Chondrocyte (in vitro differentiated cells): Measurements from ENCODE around the gene KCNK3. TPM values are rescaled to one million over a fixed set of nuclear protein-coding genes. Genes with fewer than 3 reads are reported as not detected.
A peak's percentile ranks its signal among the peaks of the same experiment; 100 is the strongest.

Experiments used
- DNase-seq: peaks from one replicate; pipeline ENCODE4 v3.0.0; 2021; ENCODE audit warnings: mixed read lengths, low spot score
- H3K27ac Mint-ChIP-seq: one replicate; pipeline ENCODE4 v1.8.0; 2021; ENCODE audit warnings: mild to moderate bottlenecking, moderate library complexity, mixed read lengths; ENCODE audit not compliant: unreplicated experiment
- H3K27me3 Mint-ChIP-seq: 2 replicates; pipeline ENCODE4 v1.8.0; 2021; ENCODE audit warnings: low read depth, mixed read lengths
- H3K36me3 Mint-ChIP-seq: 2 replicates; pipeline ENCODE4 v1.8.0; 2021; ENCODE audit warnings: low read depth, mixed read lengths
- H3K4me1 Mint-ChIP-seq: 2 replicates; pipeline ENCODE4 v1.8.0; 2021; ENCODE audit warnings: low read depth, mild to moderate bottlenecking, mixed read lengths
- H3K4me3 Mint-ChIP-seq: one replicate; pipeline ENCODE4 v1.8.0; 2021; ENCODE audit warnings: mild to moderate bottlenecking, moderate library complexity, mixed read lengths; ENCODE audit not compliant: unreplicated experiment
- H3K9me3 Mint-ChIP-seq: 2 replicates; pipeline ENCODE4 v1.8.0; 2021; ENCODE audit warnings: low read depth, mixed read lengths
- CTCF ChIP-seq: fragments of 200-600 bp; sonication (generic); IDR thresholded peaks from 2 replicates; pipeline ENCODE4 v1.5.0; 2021; ENCODE audit warnings: antibody characterized with exemption, mild to moderate bottlenecking, moderate library complexity
- total RNA-seq: library from RNA; stranded (reverse); gene quantifications from 3 replicates; pipeline ENCODE4 v1.2.1, GENCODE V29; 2021

KCNK3 gene
- total RNA-seq, 1 donor from 2014 or later: 2.9 TPM

GRCh38 chr2:26770986-26771586 is 78.6 kb downstream of the KCNK3 start:
- H3K27me3 Mint-ChIP-seq: no peaks in the 10 kb centered on the region
- peaks cover 53% of the 10 kb centered on the region for H3K4me1 Mint-ChIP-seq
- DNase-seq: peak; percentile 65
- peak overlapping the region; percentile 89 for H3K27ac Mint-ChIP-seq
- peaks cover 7% of the 10 kb centered on the region for H3K36me3 Mint-ChIP-seq
- peak; percentile 64 for TF ChIP-seq CTCF
- H3K4me3 Mint-ChIP-seq: no peak overlapping the region
- H3K9me3 Mint-ChIP-seq: no peaks in the 10 kb centered on the region

- no peak for TF ChIP-seq CTCF
- Mint-ChIP-seq H3K27me3 (no peaks in the 10 kb centered on the region), H3K9me3 (no peaks in the 10 kb centered on the region), H3K36me3 (peaks cover 13% of the 10 kb centered on the region), H3K4me3 (no peak overlapping the region), H3K27ac (peak overlapping the region; percentile 89), H3K4me1 (peaks cover 43% of the 10 kb centered on the region)
- DNase-seq: no peak
Observed at GRCh38 chr2:26772064-26773001, 79.8 kb downstream of the KCNK3 start.

- Mint-ChIP-seq H3K27me3 (no peaks in the 10 kb centered on the region), H3K36me3 (peaks cover 28% of the 10 kb centered on the region), H3K27ac (no peak overlapping the region), H3K4me1 (peaks cover 16% of the 10 kb centered on the region), H3K4me3 (no peak overlapping the region), H3K9me3 (no peaks in the 10 kb centered on the region)
- DNase-seq: no peak
- no peak for TF ChIP-seq CTCF
Observed at GRCh38 chr2:26776195-26776800, 83.8 kb downstream of the KCNK3 start.

GRCh38 chr2:26778098-26778497 is 85.6 kb downstream of the KCNK3 start:
- Mint-ChIP-seq H3K27ac (no peak overlapping the region), H3K4me3 (no peak overlapping the region), H3K4me1 (no peaks in the 10 kb centered on the region), H3K36me3 (peaks cover 28% of the 10 kb centered on the region), H3K9me3 (no peaks in the 10 kb centered on the region), H3K27me3 (no peaks in the 10 kb centered on the region)
- no peak for TF ChIP-seq CTCF
- no peak for DNase-seq

GRCh38 chr2:26778507-26778906 is 86.0 kb downstream of the KCNK3 start:
- TF ChIP-seq CTCF: no peak
- no peaks in the 10 kb centered on the region for H3K4me1 Mint-ChIP-seq
- H3K27me3 Mint-ChIP-seq: no peaks in the 10 kb centered on the region
- DNase-seq: no peak
- no peaks in the 10 kb centered on the region for H3K9me3 Mint-ChIP-seq
- no peak overlapping the region for H3K4me3 Mint-ChIP-seq
- peaks cover 28% of the 10 kb centered on the region for H3K36me3 Mint-ChIP-seq
- no peak overlapping the region for H3K27ac Mint-ChIP-seq
